Endothelial cell of umbilical vein (primary cell): ENCODE data around the gene GTF3C5. TPM values are rescaled to one million over a fixed set of nuclear protein-coding genes. Genes with fewer than 3 reads are reported as not detected.

Experiments used
- BruUV-seq: library from RNA; stranded (reverse); fragments of 400-500 nt; replicated peaks from 2 replicates; lab custom pipeline; 2021; lab: Mats Ljungman, UMichigan
- CTCF ChIA-PET: fragments of 300-600, 350-600 bp; sonication (Branson Sonifier 250); formaldehyde crosslinking; loops from one replicate; lab custom pipeline; 2021; ENCODE audit warnings: antibody characterized with exemption, inconsistent platforms; lab: Charles Lee
- POLR2A ChIA-PET: fragments of 300-600, 350-600 bp; sonication (Branson Sonifier 250); formaldehyde crosslinking; loops from one replicate; lab custom pipeline; 2021; ENCODE audit warnings: antibody characterized with exemption, inconsistent platforms; lab: Charles Lee
- DNase-seq: peaks from one replicate; pipeline ENCODE4 v3.0.0-alpha.2; 2011; ENCODE audit warnings: low read depth, low spot score
- FAIRE-seq: peaks from 2 replicates; lab custom pipeline; 2011; peaks lifted over from hg19 to GRCh38; lab: Jason Lieb, UNC
- H2AFZ ChIP-seq: 2 replicates; pipeline ENCODE4 v1.6.0; 2012; ENCODE audit warnings: low read depth, low read length, control low read depth, inconsistent platforms
- H3K27ac ChIP-seq: 2 replicates; pipeline ENCODE4 v1.5.1; 2011; ENCODE audit warnings: low read depth, mild to moderate bottlenecking, control low read depth, low read length, moderate library complexity; ENCODE audit not compliant: insufficient read depth
- H3K27me3 ChIP-seq, 2 experiments: 2 replicates each; pipeline versions ENCODE4 v1.6.0 to v1.6.1; 2011; ENCODE audit warnings: low read length in 2 of 2, mixed read lengths in 1 of 2; ENCODE audit not compliant: control insufficient read depth in 2 of 2, insufficient read depth in 2 of 2
- H3K36me3 ChIP-seq, 2 experiments: 2 replicates in 1 of 2; 3 replicates in 1 of 2; pipeline ENCODE4 v1.5.1; 2011; ENCODE audit warnings: low read length in 2 of 2, mild to moderate bottlenecking in 1 of 2, moderate library complexity in 1 of 2; ENCODE audit not compliant: control insufficient read depth in 2 of 2, insufficient read depth in 2 of 2; ENCODE audit errors: extremely low read depth in 1 of 2
- H3K4me1 ChIP-seq: 3 replicates; pipeline ENCODE4 v1.5.1; 2011; ENCODE audit warnings: mild to moderate bottlenecking, low read length; ENCODE audit not compliant: control insufficient read depth, insufficient read depth; ENCODE audit errors: extremely low read depth
- H3K4me2 ChIP-seq: 2 replicates; pipeline ENCODE4 v1.6.1; 2011; ENCODE audit warnings: low read length, control low read depth, mixed read lengths; ENCODE audit not compliant: insufficient read depth
- H3K4me3 ChIP-seq, 3 experiments: fragments of 200-600 bp in 1 of 3; sonication (generic), shearing (Covaris generic) in 1 of 3; replicated peaks in 1 of 3; 2 replicates each; pipeline ENCODE4 v1.5.1; 2011 to 2016; ENCODE audit warnings: control low read depth in 3 of 3, low read length in 3 of 3, mild to moderate bottlenecking in 2 of 3, inconsistent platforms in 1 of 3, low read depth in 1 of 3, moderate library complexity in 1 of 3; ENCODE audit not compliant: insufficient read depth in 1 of 3
- H3K79me2 ChIP-seq: 2 replicates; pipeline ENCODE4 v1.6.0; 2012; ENCODE audit warnings: low read length, inconsistent platforms; ENCODE audit not compliant: control insufficient read depth, insufficient read depth
- H3K9ac ChIP-seq: replicated peaks from 2 replicates; pipeline ENCODE3; 2011; ENCODE audit warnings: low read length, control low read depth; ENCODE audit not compliant: insufficient read depth; ENCODE audit errors: extremely low read depth
- H3K9me1 ChIP-seq: replicated peaks from 3 replicates; pipeline ENCODE4 v1.6.0; 2011; ENCODE audit warnings: mild to moderate bottlenecking, low read length; ENCODE audit not compliant: control insufficient read depth, insufficient read depth; ENCODE audit errors: extremely low read depth
- H3K9me3 ChIP-seq: replicated peaks from 2 replicates; pipeline ENCODE4 v1.5.1; 2012; ENCODE audit warnings: low read length, inconsistent platforms; ENCODE audit not compliant: control insufficient read depth, insufficient read depth
- H4K20me1 ChIP-seq: replicated peaks from 2 replicates; pipeline ENCODE3; 2011; ENCODE audit warnings: mild to moderate bottlenecking, low read length; ENCODE audit not compliant: control insufficient read depth, insufficient read depth; ENCODE audit errors: extremely low read depth
- EZH2 ChIP-seq: IDR thresholded peaks from 2 replicates; pipeline ENCODE4 v1.6.1; 2012; ENCODE audit warnings: borderline replicate concordance, low read depth, mild to moderate bottlenecking, moderate library complexity, low read length, inconsistent platforms; ENCODE audit not compliant: severe bottlenecking
- FOS ChIP-seq: IDR thresholded peaks from 2 replicates; pipeline ENCODE4 v1.6.1; 2011; ENCODE audit warnings: mild to moderate bottlenecking, low read length, moderate library complexity, borderline replicate concordance; ENCODE audit not compliant: insufficient read depth
- GATA2 ChIP-seq: IDR thresholded peaks from 2 replicates; pipeline ENCODE4 v1.7.0; 2011; ENCODE audit warnings: low read depth, mild to moderate bottlenecking, moderate library complexity, mixed read lengths, low read length; ENCODE audit not compliant: insufficient read length, insufficient read depth
- JUN ChIP-seq: IDR thresholded peaks from 2 replicates; pipeline ENCODE4 v1.6.1; 2011; ENCODE audit warnings: borderline replicate concordance, low read depth; ENCODE audit not compliant: insufficient read length, insufficient read depth
- MYC ChIP-seq: IDR thresholded peaks from one replicate; pipeline ENCODE4 v1.6.1; 2011; ENCODE audit warnings: mild to moderate bottlenecking, low read depth, low read length
- POLR2A ChIP-seq: IDR thresholded peaks from 2 replicates; pipeline ENCODE4 v1.6.1; 2012; ENCODE audit warnings: low read depth, mild to moderate bottlenecking, control low read depth, low read length
- POLR2AphosphoS5 ChIP-seq: IDR thresholded peaks from 2 replicates; pipeline ENCODE4 v1.6.1; 2012; ENCODE audit warnings: low read depth, mild to moderate bottlenecking, control low read depth, low read length, moderate library complexity; ENCODE audit not compliant: insufficient read depth
- dilution Hi-C: fragments of 300-500 bp; cut with MboI; formaldehyde crosslinking; loops from one replicate; pipeline ENCODE4 v1.15.0; 2019; ENCODE audit warnings: low sequenced_read_pairs; ENCODE audit not compliant: extremely low pct_ligation_motif_present
- intact Hi-C: fragments of 100-400 bp; cut with micrococcal nuclease; formaldehyde crosslinking; loops from one replicate; pipeline ENCODE4 v1.10.0; 2022
- polyA plus RNA-seq, 4 experiments: library from polyadenylated mRNA; depleted of rRNA in 3 of 4; stranded (reverse) in 3 of 4; unstranded in 1 of 4; fragments of >200 nt; gene quantifications; 2 replicates each; pipeline versions ENCODE4 v1.2.1 to v1.2.3, GENCODE V29; 2011 to 2012; ENCODE audit warnings: missing spikeins in 1 of 4
- total RNA-seq: library from RNA; stranded (reverse); gene quantifications from 2 replicates; pipeline ENCODE4 v1.2.3, GENCODE V29; 2021
- TF ChIP-seq, protein P1 (sequence below): IDR thresholded peaks from 2 replicates; pipeline ENCODE4 v1.6.1; 2011; ENCODE audit not compliant: insufficient read depth, insufficient read length
- TF ChIP-seq, protein P2 (sequence below), 2 donors: IDR thresholded peaks; 1 replicate in 1 of 2; 2 replicates in 1 of 2; pipeline ENCODE4 v1.5.1; 2011; ENCODE audit warnings: low read length in 2 of 2, mild to moderate bottlenecking in 2 of 2, moderate library complexity in 2 of 2, control low read depth in 1 of 2, inconsistent platforms in 1 of 2, low read depth in 1 of 2; ENCODE audit not compliant: insufficient read depth in 1 of 2; ENCODE audit errors: extremely low read depth in 1 of 2

GTF3C5 gene
- total and polyA plus RNA-seq, 2 donors (not counting 3 experiments of a cell fraction or from before 2014, with no cell fraction given), result 65.6 to 73.8 TPM

DNA sequence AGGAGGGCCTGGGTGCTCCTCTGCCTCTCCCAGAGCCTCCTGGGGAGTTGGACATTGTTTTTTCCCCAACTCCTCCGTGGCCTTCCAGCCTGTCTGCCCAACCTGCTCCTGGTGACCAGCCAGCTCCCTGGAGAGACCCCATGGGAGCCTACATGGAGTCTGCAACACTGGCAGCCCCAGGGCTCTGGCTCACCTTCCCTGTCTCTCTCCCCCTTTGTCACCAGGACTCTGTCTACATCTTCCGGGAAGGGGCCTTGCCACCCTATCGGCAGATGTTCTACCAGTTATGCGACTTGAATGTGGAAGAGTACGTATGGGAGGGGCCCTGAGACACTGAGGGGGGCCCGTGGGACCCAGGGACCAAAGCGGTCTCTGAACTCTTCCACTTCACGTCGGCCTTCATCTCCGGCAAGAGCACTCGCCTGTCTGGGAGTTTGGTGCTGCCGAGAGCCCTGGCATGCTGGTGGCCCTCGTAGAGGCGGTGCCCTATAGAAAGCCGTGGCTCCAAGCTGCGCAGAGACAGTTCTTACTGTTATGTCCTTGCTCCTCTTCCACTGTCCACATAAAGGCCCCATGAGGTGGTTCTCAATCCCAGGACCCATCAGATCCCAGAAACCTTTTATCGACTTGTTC is 25.1 kb downstream of the GTF3C5 start:
- Histone ChIP-seq H3K27me3 (no peaks in the 10 kb centered on the region), H3K79me2 (no peaks in the 10 kb centered on the region), H3K9me1 (no peaks in the 10 kb centered on the region), H3K9me3 (no peaks in the 10 kb centered on the region), H3K4me3 (no peak overlapping the region), H3K4me1 (peaks cover 3% of the 10 kb centered on the region), H3K9ac (no peak overlapping the region), H4K20me1 (no peaks in the 10 kb centered on the region), H2AFZ (no peak overlapping the region), H3K4me2 (no peak overlapping the region), H3K36me3 (peaks cover 0 to 38% of the 10 kb centered on the region in 2 experiments), H3K27ac (no peak overlapping the region)
- intact Hi-C loops (no loop called here), dilution Hi-C loops (no loop called here)
- POLR2A ChIA-PET, result no interaction called here
- BruUV-seq, result no TSS peak
- TF ChIP-seq, protein P1, sequence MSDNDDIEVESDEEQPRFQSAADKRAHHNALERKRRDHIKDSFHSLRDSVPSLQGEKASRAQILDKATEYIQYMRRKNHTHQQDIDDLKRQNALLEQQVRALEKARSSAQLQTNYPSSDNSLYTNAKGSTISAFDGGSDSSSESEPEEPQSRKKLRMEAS, result no peak
- TF ChIP-seq POLR2A (no peak), MYC (no peak), JUN (no peak), FOS (no peak), POLR2AphosphoS5 (no peak), GATA2 (no peak), EZH2 (no peak)
- TF ChIP-seq, protein P2, sequence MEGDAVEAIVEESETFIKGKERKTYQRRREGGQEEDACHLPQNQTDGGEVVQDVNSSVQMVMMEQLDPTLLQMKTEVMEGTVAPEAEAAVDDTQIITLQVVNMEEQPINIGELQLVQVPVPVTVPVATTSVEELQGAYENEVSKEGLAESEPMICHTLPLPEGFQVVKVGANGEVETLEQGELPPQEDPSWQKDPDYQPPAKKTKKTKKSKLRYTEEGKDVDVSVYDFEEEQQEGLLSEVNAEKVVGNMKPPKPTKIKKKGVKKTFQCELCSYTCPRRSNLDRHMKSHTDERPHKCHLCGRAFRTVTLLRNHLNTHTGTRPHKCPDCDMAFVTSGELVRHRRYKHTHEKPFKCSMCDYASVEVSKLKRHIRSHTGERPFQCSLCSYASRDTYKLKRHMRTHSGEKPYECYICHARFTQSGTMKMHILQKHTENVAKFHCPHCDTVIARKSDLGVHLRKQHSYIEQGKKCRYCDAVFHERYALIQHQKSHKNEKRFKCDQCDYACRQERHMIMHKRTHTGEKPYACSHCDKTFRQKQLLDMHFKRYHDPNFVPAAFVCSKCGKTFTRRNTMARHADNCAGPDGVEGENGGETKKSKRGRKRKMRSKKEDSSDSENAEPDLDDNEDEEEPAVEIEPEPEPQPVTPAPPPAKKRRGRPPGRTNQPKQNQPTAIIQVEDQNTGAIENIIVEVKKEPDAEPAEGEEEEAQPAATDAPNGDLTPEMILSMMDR (IDR thresholded peaks at IDR 0.05; ENCODE audit: extremely low read depth in 1 of 2, insufficient read depth in 1 of 2, low read depth in 1 of 2, low read length in 2 of 2), result no peak
- DNase-seq (no peak), FAIRE-seq (no peak)
- CTCF ChIA-PET, result no interaction called here
